ENCODE data around the gene ASPSCR1.

DNA sequence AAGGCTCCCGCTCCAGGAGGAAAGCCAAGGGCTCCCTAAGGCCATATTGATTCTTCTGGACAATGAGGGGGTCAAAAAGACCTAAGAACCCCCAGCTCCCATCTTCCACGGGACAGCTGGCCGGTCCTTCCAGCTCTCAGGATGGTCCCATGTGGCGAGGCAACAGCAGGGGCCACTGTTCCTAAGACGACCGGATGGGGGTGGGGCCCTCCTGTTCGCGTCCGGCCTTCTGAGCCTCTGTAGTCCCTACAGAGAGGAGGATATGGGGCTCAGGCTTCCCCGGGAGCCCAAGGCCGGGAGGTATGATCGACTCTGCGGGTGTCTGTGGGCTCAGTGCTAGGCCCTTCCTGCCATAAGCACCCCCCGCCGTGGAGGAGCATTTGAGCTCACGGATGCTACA is 66.1 kb downstream of the ASPSCR1 start:
- TF ChIP-seq CTCF (conservative IDR thresholded peaks at IDR 0.05) (no peak), ZFX (IDR thresholded peaks at IDR 0.05) (no peak)

Data from C4-2B (cell line).